Spleen (tissue), 7 donors: ENCODE measurements around the gene NDUFB10.

Experiments used
- CTCF ChIP-seq, 11 experiments: fragments of 200-600 bp in 7 of 11; fragments of 450-650 bp in 4 of 11; sonication (generic) in 4 of 11; IDR thresholded peaks in 8 of 11; conservative IDR thresholded peaks in 3 of 11; 1 replicate in 7 of 11; 2 replicates in 4 of 11; pipeline versions ENCODE4 v1.4.0 to v1.8.0; 2016 to 2021; ENCODE audit warnings: antibody characterized with exemption in 11 of 11, inconsistent platforms in 4 of 11, mild to moderate bottlenecking in 1 of 11
- POLR2A ChIP-seq, 3 donors: fragments of 450-650 bp; IDR thresholded peaks; one replicate each; pipeline ENCODE4 v1.5.1; 2017; ENCODE audit warnings: antibody characterized with exemption in 3 of 3, mild to moderate bottlenecking in 1 of 3
- donor health status: DM: no; HTN: no; CAD: no; lungs with moderate emphysema.
- donor health status: DM: no; HTN: no; CAD: no.
- donor health status: DM: no; HTN: no; CAD: no.

GRCh38 chr16:1958715-1959268, 546 bp upstream of the NDUFB10 start:
- TF ChIP-seq CTCF (IDR thresholded peaks at IDR 0.05 in 8 of 11, conservative IDR thresholded peaks at IDR 0.05 in 3 of 11) (no peak), POLR2A (IDR thresholded peaks at IDR 0.05) (no peak)
